Measurements from ENCODE around the gene SMC3.
"Not testable (repeated sequence)": the region's sequence is repeated elsewhere in the genome, so short reads cannot be mapped to it uniquely, and the experiment has no call there.

The SMC3 gene

DNA sequence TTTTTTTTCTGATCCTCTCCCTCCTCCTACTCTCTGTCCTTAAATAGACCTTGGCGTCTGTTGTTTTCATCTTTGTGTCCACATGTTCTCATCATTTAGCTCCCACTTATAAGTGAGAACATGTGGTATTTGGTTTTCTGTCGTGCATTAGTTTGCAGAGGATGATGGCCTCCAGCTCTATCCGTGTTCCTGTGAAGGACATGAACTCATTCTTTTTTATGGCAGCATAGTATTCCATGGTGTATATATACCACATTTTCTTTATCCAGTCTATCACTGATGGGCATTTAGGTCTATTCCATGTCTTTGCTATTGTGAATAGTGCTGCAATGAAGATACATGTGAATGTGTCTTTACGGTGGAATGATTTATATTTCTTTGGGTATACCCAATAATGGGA is 55.8 kb downstream of the SMC3 start:
- DNase-seq (ENCODE audit: low read depth in 3 of 3): not testable (repeated sequence)

- DNase-seq (ENCODE audit: low read depth in 3 of 3): no peak
These were observed 57.9 kb downstream of the SMC3 start for GRCh38 chr10:110625356-110625894.

GRCh38 chr10:110625951-110626855 is 58.7 kb downstream of the SMC3 start:
- DNase-seq (ENCODE audit: low read depth in 3 of 3): no peak

- DNase-seq (ENCODE audit: low read depth in 3 of 3): no peak
These were observed 60.7 kb downstream of the SMC3 start for GRCh38 chr10:110628161-110628560.

DNA sequence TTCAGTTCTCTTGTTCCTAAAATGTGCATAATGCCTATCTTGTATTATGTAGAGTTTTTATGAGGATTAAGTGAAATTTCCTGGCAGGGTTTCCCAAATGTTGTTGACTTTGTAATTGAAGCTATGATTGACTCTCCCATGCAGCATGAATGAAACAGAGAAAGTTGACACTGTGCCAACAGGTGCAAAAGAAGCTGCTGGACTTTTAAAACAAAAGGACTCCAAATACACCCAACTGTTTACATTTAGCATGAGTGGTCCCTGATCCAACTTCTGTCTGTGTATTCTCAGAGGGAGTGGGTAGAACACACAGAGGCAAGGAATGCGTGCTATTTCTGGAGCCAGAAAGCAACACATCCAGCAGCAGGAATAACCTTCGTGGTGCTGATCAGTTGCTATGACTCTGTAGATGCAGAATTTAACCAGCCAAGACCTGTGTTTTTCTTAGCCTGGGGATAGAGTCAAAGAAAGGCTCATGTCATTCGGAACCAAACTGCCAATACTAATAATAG is 62.2 kb downstream of the SMC3 start:
- DNase-seq (ENCODE audit: low read depth in 3 of 3): no peak

DNA sequence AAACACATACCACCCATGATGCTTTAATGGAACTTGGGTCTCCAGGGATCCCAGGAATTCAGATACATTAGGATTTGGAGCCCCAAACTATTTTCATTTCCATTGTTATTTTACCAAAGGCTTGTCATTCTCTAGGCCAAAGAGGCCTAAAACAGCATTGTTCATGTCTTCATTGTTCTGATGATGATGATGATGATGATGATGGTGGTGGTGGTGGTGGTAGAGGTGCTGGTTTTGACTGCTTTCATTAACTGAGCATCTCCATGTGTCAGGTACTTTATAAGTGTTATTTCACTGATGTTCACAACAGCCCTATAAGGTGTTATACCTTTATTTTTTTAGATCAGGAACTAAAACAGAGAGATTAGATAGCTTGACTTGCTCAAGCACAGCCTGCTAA is 64.4 kb downstream of the SMC3 start:
- no peak for DNase-seq (ENCODE audit: low read depth in 3 of 3)

- no peak for DNase-seq (ENCODE audit: low read depth in 3 of 3)
These were observed 65.2 kb downstream of the SMC3 start for GRCh38 chr10:110632591-110633215.

DNA sequence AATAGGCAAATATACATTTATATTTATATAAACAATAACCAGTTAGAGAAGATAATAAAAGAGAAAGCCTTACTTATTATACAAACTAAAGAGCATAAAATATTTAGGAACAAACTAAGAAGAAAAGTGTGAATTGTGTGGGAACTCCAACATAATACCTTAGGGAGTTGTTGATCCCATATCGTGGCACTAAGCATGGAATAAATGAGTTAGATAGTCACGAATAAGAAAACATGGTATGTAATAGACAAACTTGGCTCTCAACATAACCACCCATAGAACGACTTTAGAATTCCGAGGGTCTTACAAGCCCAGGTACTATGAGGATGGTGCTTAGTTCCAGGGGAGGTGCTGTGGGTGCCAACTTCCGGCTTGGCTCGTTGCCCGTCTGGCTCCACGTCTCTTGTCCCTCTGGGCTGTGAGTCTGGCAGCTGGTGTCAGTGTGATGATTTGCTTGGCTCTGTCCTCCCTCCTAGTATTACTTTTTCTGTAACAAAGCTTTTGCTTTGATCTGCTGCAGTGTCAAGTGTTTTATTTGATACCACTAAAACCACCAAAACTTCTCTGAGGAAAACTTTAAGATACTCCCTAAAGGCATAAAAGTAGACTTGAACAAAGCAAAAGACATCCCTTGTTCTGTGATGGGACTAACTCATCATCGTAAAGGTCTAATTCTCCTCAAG is 67.2 kb downstream of the SMC3 start:
- DNase-seq (ENCODE audit: low read depth in 3 of 3): no peak

DNA sequence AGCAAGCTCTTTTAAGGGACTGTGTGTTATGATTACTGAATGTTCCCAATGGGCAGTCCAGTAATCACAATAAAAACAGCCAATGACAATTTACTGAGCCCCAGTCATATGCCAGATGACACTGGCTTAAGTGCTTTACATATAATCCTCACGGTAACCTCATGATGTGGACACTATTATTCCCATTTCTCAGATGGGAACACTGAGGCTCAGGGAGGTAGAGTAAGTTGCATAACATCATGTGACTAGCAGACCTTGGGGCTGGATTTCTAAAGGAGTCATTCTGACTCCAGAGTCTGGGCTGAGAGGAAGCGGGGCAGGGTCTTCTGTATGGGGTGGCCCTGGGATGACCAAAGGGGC is 69.1 kb downstream of the SMC3 start:
- DNase-seq (ENCODE audit: low read depth in 3 of 3): no peak

DNA sequence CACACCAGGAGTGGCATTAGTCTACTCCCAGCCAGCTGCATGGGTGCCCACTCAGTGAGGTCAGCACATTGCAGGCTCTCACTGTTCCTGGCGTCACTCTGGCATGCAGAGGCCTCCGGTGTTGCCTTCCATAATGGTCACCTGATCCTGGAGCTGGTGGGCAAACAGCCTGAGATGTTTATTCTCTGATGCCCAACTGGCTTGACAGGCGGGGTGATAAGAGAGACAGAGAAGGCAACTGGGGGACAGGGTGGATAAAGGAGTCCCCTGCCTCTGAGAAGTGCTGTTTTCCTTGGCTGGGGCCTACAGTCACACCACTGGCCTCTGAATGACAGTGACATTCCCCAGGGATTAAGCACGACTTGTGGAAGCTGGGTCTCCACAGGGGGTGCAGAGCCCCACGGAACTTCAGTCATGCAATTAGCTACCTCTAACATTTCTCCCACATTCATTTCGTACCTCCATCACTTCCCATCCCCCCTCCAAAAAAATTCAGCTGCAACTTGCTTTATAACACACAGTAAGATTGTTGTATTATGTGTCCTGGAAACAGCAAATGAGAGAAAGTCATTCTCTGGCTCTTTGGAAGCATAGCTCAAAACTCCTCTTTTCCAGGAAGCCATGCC is 69.5 kb downstream of the SMC3 start:
- DNase-seq (ENCODE audit: low read depth in 3 of 3): no peak

DNA sequence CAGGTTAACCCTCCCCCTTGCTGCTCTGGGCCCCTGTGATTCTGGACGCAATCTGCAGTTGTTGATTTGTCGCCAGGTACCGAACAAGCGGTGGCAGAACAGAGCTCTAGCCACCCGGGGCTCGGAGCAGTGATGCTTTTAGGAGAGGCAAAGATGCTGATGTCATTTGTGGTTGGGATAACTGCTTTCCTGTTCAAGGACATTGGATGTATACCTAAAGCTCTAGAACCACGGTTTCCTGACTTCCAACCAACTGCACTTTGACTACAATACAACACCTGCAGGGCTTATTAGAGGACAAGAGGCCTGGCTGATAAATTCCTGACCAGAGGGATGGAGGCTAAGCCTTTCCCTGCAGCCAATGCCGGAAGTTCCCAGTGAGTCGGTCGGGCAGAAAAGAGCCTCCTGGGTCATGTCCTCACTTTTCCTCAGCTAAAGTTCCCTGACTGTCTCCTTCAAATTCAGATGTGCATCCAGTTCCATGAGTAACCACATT is 70.1 kb downstream of the SMC3 start:
- DNase-seq (ENCODE audit: low read depth in 3 of 3): no peak

GRCh38 chr10:110638319-110638718 is 70.8 kb downstream of the SMC3 start:
- DNase-seq (ENCODE audit: low read depth in 3 of 3): no peak

DNA sequence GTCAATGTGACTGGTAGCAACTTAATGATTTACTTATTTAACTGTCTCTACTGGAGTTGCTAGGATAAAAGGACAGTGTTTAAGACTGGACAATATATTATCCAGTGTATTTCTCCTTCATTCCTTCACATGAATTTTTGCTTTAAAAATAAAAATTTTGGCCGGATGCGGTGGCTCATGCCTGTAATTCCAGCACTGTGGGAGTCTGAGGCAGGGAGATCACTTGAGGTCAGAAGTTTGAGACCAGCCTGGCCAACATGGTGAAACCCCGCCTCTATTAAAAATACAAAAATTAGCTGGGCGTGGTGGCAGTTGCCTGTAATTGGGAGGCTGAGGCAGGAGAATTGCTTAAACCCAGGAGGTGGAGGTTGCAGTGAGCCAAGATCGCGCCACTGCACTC is 71.6 kb downstream of the SMC3 start:
- not testable (repeated sequence) for DNase-seq (ENCODE audit: low read depth in 3 of 3)

DNA sequence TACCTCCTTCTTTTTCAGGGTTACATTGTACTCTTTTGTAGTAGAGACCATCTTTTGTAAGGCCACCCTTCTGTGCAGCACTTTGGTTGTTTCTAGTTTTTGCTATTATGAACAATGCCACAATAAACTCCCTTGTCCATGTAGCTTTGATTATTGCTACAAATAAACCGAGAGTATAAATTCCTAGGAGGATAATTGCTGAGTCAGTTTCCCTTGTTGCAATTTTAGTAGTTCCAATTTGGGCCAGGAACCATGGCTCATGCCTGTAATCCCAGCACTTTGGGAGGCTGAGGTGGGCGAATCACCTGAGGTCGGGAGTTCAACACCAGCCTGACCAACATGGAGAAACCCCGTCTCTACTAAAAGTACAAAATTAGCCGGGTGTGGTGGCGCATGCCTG is 72.4 kb downstream of the SMC3 start:
- DNase-seq (ENCODE audit: low read depth in 3 of 3): not testable (repeated sequence)

- DNase-seq (ENCODE audit: low read depth in 3 of 3): peak in 2 of 3 experiments; percentile 28 to 51
These were observed 73.8 kb downstream of the SMC3 start for GRCh38 chr10:110641256-110641655.

- no peak for DNase-seq (ENCODE audit: low read depth in 3 of 3)
These were observed 74.9 kb downstream of the SMC3 start for GRCh38 chr10:110642204-110643034.

GRCh38 chr10:110643035-110643652 is 75.6 kb downstream of the SMC3 start:
- DNase-seq (ENCODE audit: low read depth in 3 of 3): peak in 1 of 3 experiments; percentile 5

DNA sequence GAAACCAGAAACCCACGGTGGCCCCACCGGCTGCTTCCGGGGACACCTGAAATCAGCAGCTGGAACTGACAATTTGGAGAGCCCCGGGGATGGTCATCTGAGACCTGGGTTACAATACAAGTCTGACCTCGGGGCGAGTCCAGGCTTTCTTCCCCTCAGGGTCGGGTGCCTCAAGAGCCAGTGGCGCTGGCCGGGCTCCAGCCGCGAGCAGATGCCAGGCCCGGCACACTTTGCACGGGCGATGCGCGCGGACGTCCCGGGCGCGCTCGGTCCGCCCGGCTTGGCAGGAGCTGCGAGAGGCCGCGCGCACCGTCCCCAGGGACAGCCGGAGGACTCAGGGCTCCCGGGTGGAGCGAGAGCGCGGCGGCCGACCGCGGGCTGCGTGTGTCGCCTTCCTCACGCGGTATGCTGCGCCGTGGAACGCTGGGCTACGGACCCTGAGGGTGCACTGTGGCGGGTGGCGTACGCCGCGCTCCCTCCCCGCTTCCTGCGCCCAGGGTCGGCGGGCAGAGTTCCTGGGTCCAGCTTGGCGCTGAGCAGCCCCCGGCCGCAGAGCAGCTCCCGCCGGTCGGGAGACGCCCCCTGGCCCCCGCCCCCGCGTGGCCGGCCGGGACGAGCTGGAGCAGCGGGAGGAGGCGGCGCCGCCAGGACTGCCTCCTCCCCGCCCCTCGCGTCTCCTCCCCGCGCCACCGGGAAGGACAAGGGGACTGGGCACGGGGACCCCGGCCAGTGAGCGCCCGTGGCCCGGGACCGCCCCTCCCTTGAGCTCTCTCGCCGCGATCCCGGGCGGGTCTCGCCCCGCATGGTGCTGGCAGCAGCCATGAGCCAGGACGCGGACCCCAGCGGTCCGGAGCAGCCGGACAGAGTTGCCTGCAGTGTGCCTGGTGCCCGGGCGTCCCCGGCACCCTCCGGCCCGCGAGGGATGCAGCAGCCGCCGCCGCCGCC is 76.4 kb downstream of the SMC3 start, which contains the start of gene RBM20:
RBM20 (plus strand) TSS at position 684 of the 945 bp plus-strand sequence; CDS start at position 803, 119 bp downstream.
- peak in 1 of 3 experiments; percentile 14 for DNase-seq (ENCODE audit: low read depth in 3 of 3)
